ENCODE data around the gene C2CD4C. TPM values are rescaled to one million over a fixed set of nuclear protein-coding genes. Genes with fewer than 3 reads are reported as not detected.

C2CD4C gene
- total and polyA plus RNA-seq, 4 donors = 0.88 to 1.4 (median 1.2) TPM

DNA sequence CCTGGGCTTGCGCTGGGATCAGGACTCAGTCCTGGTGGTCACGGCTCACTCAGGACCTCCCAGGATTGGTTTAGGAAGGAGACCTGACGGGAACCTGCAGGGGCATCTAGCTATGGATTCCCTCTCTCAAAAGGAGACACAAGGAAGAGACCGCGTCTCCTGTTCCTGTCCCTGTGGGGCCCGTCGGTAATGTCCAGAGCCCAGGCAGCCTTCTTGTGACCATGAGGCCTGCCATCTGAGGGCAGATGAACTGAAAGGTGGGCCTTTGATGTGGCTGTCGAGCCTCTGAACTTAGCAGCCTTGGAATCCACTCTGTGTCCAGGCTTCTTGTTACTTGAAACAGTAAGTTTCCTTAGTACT, 32.9 kb downstream of the C2CD4C start:
- DNase-seq = no peak
- Histone ChIP-seq H3K36me3 (ENCODE audit: control insufficient read depth in 4 of 4, insufficient read depth in 4 of 4, low read length in 4 of 4) (no peaks in the 10 kb centered on the region), H3K4me3 (no peak overlapping the region), H3K27me3 (ENCODE audit: control insufficient read depth in 3 of 3, insufficient read depth in 3 of 3, low read length in 2 of 3) (peaks cover 0 to 14% (median 5%) of the 10 kb centered on the region in 3 donors), H3K4me1 (ENCODE audit: control insufficient read depth in 5 of 5, insufficient read depth in 5 of 5, low read length in 5 of 5) (peaks cover 0 to 2% (median 0%) of the 10 kb centered on the region in 5 donors), H3K27ac (ENCODE audit: low read depth in 1 of 2, low read length in 1 of 2) (no peak overlapping the region), H3K9me3 (ENCODE audit: control insufficient read depth in 4 of 4, insufficient read depth in 3 of 4, low read length in 3 of 4) (peaks cover 0 to 2% (median 0%) of the 10 kb centered on the region in 4 donors), H3K9ac (ENCODE audit: insufficient read depth in 1 of 2, low read length in 2 of 2) (no peak overlapping the region)
- no peak for ATAC-seq (ENCODE audit: insufficient read depth, low FRiP score)
- 93 to 94% methylated on average over 8 of the region's 8 CpGs for WGBS, 2 donors
- TF ChIP-seq, protein P1, sequence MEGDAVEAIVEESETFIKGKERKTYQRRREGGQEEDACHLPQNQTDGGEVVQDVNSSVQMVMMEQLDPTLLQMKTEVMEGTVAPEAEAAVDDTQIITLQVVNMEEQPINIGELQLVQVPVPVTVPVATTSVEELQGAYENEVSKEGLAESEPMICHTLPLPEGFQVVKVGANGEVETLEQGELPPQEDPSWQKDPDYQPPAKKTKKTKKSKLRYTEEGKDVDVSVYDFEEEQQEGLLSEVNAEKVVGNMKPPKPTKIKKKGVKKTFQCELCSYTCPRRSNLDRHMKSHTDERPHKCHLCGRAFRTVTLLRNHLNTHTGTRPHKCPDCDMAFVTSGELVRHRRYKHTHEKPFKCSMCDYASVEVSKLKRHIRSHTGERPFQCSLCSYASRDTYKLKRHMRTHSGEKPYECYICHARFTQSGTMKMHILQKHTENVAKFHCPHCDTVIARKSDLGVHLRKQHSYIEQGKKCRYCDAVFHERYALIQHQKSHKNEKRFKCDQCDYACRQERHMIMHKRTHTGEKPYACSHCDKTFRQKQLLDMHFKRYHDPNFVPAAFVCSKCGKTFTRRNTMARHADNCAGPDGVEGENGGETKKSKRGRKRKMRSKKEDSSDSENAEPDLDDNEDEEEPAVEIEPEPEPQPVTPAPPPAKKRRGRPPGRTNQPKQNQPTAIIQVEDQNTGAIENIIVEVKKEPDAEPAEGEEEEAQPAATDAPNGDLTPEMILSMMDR (IDR thresholded peaks at IDR 0.05; ENCODE audit: control extremely low read depth, extremely low read depth) = no peak

DNA sequence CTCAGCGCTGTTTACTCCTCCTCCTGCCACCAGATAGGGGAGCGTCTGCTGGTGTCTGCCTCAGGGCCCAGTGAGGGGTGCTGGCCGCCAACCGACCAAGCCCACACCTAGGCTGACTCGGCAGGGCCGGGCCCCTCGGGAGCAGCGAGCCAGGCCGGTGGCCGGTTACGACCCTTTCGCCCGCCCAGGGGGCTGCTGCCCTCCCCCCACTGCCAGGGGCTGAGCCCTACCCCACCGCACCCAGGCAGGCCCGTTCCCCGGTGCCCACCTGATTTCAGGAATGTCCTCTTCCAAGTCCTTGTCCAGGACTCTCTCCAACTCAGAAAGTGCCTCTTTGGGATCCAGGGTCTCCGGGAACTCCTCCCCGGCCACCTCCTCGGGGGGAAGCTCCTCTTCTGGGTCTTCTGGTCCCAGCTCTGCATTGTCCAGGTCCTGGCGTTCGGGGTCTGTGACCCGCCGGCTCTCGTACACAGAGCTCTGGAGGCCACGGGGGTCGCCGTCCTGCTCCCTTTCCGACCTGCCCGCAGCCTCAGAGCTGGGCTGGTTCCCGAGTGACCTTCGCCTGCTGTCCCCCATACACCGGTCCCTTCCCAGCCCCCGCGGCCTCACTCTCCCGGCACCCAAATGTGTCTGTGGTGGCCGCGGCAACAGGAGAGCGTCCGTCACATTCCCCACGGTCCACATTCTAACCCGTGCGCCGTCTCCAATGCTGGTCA, 33.4 kb downstream of the C2CD4C start:
- H3K27ac ChIP-seq (ENCODE audit: low read depth in 1 of 2, low read length in 1 of 2) = no peak overlapping the region
- peaks cover 0 to 14% (median 5%) of the 10 kb centered on the region in 3 donors for H3K27me3 ChIP-seq (ENCODE audit: control insufficient read depth in 3 of 3, insufficient read depth in 3 of 3, low read length in 2 of 3)
- WGBS, 2 donors = 80% methylated on average over 43 of the region's 43 CpGs
- H3K4me3 ChIP-seq = no peak overlapping the region
- peaks cover 0 to 2% (median 0%) of the 10 kb centered on the region in 4 donors for H3K9me3 ChIP-seq (ENCODE audit: control insufficient read depth in 4 of 4, insufficient read depth in 3 of 4, low read length in 3 of 4)
- H3K4me1 ChIP-seq (ENCODE audit: control insufficient read depth in 5 of 5, insufficient read depth in 5 of 5, low read length in 5 of 5) = peaks cover 0 to 2% (median 0%) of the 10 kb centered on the region in 5 donors
- H3K36me3 ChIP-seq (ENCODE audit: control insufficient read depth in 4 of 4, insufficient read depth in 4 of 4, low read length in 4 of 4) = no peaks in the 10 kb centered on the region
- DNase-seq = no peak
- no peak overlapping the region for H3K9ac ChIP-seq (ENCODE audit: insufficient read depth in 1 of 2, low read length in 2 of 2)
- no peak for ATAC-seq (ENCODE audit: insufficient read depth, low FRiP score)
- TF ChIP-seq, protein P1 (IDR thresholded peaks at IDR 0.05; ENCODE audit: control extremely low read depth, extremely low read depth) = no peak

DNA sequence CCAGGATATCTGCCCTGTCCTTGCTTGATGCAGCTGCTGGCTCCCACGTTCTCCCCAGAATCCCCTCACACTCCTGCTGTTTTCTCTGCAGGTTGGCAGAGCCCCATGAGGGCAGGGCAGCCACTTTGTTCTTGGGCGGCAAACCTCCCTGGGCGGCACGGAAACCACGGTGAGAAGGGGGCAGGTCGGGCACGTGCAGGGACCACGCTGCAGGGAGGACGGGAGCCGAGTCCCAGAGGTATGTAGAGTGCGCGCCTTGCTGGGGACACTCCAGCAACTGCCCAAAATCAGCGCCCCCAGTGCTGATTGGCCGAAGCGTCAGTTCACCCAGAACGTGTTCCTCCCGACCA, 34.1 kb downstream of the C2CD4C start:
- Histone ChIP-seq H3K27ac (ENCODE audit: low read depth in 1 of 2, low read length in 1 of 2) (no peak overlapping the region), H3K4me3 (no peak overlapping the region), H3K27me3 (ENCODE audit: control insufficient read depth in 3 of 3, insufficient read depth in 3 of 3, low read length in 2 of 3) (peaks cover 0 to 14% (median 5%) of the 10 kb centered on the region in 3 donors), H3K9me3 (ENCODE audit: control insufficient read depth in 4 of 4, insufficient read depth in 3 of 4, low read length in 3 of 4) (peaks cover 0 to 2% (median 0%) of the 10 kb centered on the region in 4 donors), H3K4me1 (ENCODE audit: control insufficient read depth in 5 of 5, insufficient read depth in 5 of 5, low read length in 5 of 5) (peaks cover 0 to 2% (median 0%) of the 10 kb centered on the region in 5 donors), H3K9ac (ENCODE audit: insufficient read depth in 1 of 2, low read length in 2 of 2) (no peak overlapping the region), H3K36me3 (ENCODE audit: control insufficient read depth in 4 of 4, insufficient read depth in 4 of 4, low read length in 4 of 4) (no peaks in the 10 kb centered on the region)
- no peak for ATAC-seq (ENCODE audit: insufficient read depth, low FRiP score)
- 69 to 71% methylated on average over 17 of the region's 17 CpGs for WGBS, 2 donors
- DNase-seq = no peak
- TF ChIP-seq, protein P1 (IDR thresholded peaks at IDR 0.05; ENCODE audit: control extremely low read depth, extremely low read depth) = no peak

Data from lung (tissue), 12 donors.